Mesothelial cell of epicardium (in vitro differentiated cells): ENCODE data around the gene PRKN. TPM values are rescaled to one million over a fixed set of nuclear protein-coding genes. Genes with fewer than 3 reads are reported as not detected.

Source experiments
- DNase-seq, 2 experiments: peaks; one replicate each; pipeline ENCODE4 v3.0.0; 2021; ENCODE audit warnings: low spot score in 2 of 2; ENCODE audit not compliant: unreplicated experiment in 2 of 2
- H3K27ac Mint-ChIP-seq: 2 replicates; pipeline ENCODE4 v1.8.0; 2021; ENCODE audit warnings: mixed read lengths
- H3K27me3 Mint-ChIP-seq: 2 replicates; pipeline ENCODE4 v1.8.0; 2021; ENCODE audit warnings: low read depth, mixed read lengths
- H3K36me3 Mint-ChIP-seq: 2 replicates; pipeline ENCODE4 v1.8.0; 2021; ENCODE audit warnings: mixed read lengths
- H3K4me1 Mint-ChIP-seq: 2 replicates; pipeline ENCODE4 v1.8.0; 2021; ENCODE audit warnings: mixed read lengths
- H3K4me3 Mint-ChIP-seq: 2 replicates; pipeline ENCODE4 v1.8.0; 2021; ENCODE audit warnings: mild to moderate bottlenecking, moderate library complexity, mixed read lengths
- H3K9me3 Mint-ChIP-seq: 2 replicates; pipeline ENCODE4 v1.8.0; 2021; ENCODE audit warnings: mixed read lengths
- total RNA-seq: library from RNA; stranded (reverse); gene quantifications from 3 replicates; pipeline ENCODE4 v1.2.1, GENCODE V29; 2021
- TF ChIP-seq, protein P1 (sequence below): fragments of 200-600 bp; sonication (generic); IDR thresholded peaks from one replicate; pipeline ENCODE4 v1.5.0; 2021; ENCODE audit warnings: antibody characterized with exemption; ENCODE audit not compliant: unreplicated experiment

PRKN gene
- total RNA-seq, 1 donor from 2014 or later: 7.6 TPM

GRCh38 chr6:162416307-162416706, 311.3 kb downstream of the PRKN start:
- no peak for DNase-seq
- no peaks in the 10 kb centered on the region for H3K9me3 Mint-ChIP-seq
- no peaks in the 10 kb centered on the region for H3K27me3 Mint-ChIP-seq
- peaks cover 20% of the 10 kb centered on the region for H3K4me1 Mint-ChIP-seq
- no peak overlapping the region for H3K27ac Mint-ChIP-seq
- TF ChIP-seq, protein P1, sequence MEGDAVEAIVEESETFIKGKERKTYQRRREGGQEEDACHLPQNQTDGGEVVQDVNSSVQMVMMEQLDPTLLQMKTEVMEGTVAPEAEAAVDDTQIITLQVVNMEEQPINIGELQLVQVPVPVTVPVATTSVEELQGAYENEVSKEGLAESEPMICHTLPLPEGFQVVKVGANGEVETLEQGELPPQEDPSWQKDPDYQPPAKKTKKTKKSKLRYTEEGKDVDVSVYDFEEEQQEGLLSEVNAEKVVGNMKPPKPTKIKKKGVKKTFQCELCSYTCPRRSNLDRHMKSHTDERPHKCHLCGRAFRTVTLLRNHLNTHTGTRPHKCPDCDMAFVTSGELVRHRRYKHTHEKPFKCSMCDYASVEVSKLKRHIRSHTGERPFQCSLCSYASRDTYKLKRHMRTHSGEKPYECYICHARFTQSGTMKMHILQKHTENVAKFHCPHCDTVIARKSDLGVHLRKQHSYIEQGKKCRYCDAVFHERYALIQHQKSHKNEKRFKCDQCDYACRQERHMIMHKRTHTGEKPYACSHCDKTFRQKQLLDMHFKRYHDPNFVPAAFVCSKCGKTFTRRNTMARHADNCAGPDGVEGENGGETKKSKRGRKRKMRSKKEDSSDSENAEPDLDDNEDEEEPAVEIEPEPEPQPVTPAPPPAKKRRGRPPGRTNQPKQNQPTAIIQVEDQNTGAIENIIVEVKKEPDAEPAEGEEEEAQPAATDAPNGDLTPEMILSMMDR: no peak
- H3K36me3 Mint-ChIP-seq: no peaks in the 10 kb centered on the region
- H3K4me3 Mint-ChIP-seq: no peak overlapping the region

DNA sequence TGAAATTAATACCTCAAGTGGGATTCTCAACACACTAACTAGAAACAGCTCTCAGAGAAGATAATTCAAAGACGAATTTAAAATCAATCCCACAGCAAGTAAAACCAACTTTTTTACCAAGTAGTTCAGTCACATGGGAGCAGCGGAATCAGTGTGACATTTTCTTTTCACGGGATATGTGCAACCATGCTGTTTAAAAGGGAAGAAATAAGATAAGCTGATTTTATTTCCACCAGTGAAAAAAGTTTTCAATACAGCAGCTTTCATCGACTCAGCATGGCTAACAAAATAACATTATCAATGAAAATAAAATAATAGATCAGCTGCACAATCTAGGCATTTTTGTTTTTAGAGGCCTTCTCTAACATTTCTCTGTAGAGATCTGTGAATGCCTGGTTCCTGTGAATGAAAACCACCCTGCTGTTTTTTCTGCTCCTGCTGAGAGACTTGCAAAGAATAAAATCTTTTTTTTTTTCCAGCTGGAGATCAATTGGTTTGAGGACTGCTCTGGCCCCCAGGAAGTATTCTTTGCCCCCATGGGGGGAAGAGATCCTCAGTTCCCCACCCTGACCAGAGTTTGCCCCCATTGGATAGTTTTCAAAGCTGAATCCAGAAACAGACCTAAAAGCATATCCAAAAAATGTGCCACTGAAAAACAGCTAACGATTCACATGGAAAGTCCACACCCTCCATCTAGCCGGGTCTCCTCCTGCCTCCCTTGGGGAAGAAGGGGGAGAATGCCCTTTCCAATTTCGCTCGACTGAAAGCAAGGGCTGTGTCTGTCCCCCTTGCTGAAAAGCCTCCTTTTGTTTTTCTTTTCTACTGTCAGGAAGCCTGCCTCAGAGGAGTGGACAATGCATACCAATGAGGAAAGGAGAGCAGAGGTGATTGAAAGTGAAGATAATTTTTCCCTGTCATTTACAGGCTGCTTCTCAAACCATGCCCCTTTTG, 317.6 kb downstream of the PRKN start:
- no peaks in the 10 kb centered on the region for H3K27me3 Mint-ChIP-seq
- no peaks in the 10 kb centered on the region for H3K36me3 Mint-ChIP-seq
- peak overlapping the region; percentile 28 for H3K27ac Mint-ChIP-seq
- peaks cover 30% of the 10 kb centered on the region for H3K4me1 Mint-ChIP-seq
- DNase-seq: no peak
- TF ChIP-seq, protein P1: no peak
- no peaks in the 10 kb centered on the region for H3K9me3 Mint-ChIP-seq
- H3K4me3 Mint-ChIP-seq: no peak overlapping the region

GRCh38 chr6:162408826-162409535, 318.6 kb downstream of the PRKN start:
- Mint-ChIP-seq H3K9me3 (no peaks in the 10 kb centered on the region), H3K4me1 (peaks cover 30% of the 10 kb centered on the region), H3K27ac (no peak overlapping the region), H3K4me3 (no peak overlapping the region), H3K27me3 (no peaks in the 10 kb centered on the region), H3K36me3 (no peaks in the 10 kb centered on the region)
- TF ChIP-seq, protein P1: no peak
- DNase-seq: no peak

DNA sequence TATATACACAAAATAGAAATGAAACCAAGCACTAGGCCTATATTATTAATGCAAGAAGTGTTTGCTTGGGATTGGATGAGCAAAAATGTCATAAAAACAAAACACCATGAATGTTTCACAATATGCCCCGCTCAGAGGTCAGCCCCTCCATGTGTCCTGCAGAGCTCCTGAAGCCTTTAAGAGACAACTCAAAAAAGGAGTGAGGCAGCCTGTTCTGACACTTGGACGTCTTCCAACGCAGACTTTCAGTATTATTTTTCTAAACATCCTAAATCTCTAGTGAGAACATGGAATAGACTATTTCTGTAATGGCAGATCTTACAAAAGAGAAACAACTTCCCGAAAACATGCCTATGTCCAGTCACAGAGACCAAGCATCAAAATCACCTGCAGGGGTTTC, 322.6 kb downstream of the PRKN start:
- no peaks in the 10 kb centered on the region for H3K4me1 Mint-ChIP-seq
- TF ChIP-seq, protein P1: no peak
- DNase-seq: no peak
- H3K9me3 Mint-ChIP-seq: peaks cover 9% of the 10 kb centered on the region
- H3K4me3 Mint-ChIP-seq: no peak overlapping the region
- no peaks in the 10 kb centered on the region for H3K36me3 Mint-ChIP-seq
- H3K27me3 Mint-ChIP-seq: no peaks in the 10 kb centered on the region
- no peak overlapping the region for H3K27ac Mint-ChIP-seq

DNA sequence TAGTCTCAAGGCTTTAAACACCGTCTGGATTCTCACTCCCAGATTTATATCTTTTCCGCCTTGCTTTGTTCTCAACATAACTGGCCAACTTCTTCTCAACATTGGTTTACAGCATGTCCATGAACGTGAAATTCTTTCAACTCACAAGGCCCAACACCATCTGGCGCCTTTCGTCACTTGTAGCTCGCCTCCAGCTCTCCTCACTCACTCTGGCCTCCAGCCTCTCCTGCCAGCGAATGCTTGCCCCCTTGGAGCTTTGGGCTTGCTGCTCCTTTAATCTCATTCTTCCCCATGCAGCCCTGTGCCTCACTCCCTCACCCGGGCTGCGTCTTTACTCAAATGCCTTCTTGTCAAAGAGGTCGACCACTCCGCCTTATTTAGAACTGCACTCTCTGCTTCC, 324.5 kb downstream of the PRKN start:
- TF ChIP-seq, protein P1: no peak
- Mint-ChIP-seq H3K27me3 (no peaks in the 10 kb centered on the region), H3K36me3 (no peaks in the 10 kb centered on the region), H3K9me3 (peaks cover 22% of the 10 kb centered on the region), H3K4me1 (no peaks in the 10 kb centered on the region), H3K4me3 (no peak overlapping the region), H3K27ac (no peak overlapping the region)
- DNase-seq: no peak
